Coronary artery (tissue), 2 donors: ENCODE measurements around the gene SERAC1.

ENCODE experiments used
- DNase-seq: peaks from one replicate; pipeline ENCODE4 v3.0.0-alpha.2; 2017; ENCODE audit warnings: low spot score
- H3K27ac ChIP-seq, 2 donors: fragments of 200-600 bp; sonication (generic); one replicate each; pipeline ENCODE4 v1.5.1; 2016 to 2019
- H3K4me3 ChIP-seq: fragments of 200-600 bp; sonication (generic); 2 replicates; pipeline ENCODE4 v1.5.1; 2016; ENCODE audit warnings: mild to moderate bottlenecking, moderate library complexity
- TF ChIP-seq, protein P1 (sequence below): fragments of 200-600 bp; sonication (generic); IDR thresholded peaks from one replicate; pipeline ENCODE4 v1.5.1; 2019; ENCODE audit warnings: antibody characterized with exemption

The SERAC1 gene

DNA sequence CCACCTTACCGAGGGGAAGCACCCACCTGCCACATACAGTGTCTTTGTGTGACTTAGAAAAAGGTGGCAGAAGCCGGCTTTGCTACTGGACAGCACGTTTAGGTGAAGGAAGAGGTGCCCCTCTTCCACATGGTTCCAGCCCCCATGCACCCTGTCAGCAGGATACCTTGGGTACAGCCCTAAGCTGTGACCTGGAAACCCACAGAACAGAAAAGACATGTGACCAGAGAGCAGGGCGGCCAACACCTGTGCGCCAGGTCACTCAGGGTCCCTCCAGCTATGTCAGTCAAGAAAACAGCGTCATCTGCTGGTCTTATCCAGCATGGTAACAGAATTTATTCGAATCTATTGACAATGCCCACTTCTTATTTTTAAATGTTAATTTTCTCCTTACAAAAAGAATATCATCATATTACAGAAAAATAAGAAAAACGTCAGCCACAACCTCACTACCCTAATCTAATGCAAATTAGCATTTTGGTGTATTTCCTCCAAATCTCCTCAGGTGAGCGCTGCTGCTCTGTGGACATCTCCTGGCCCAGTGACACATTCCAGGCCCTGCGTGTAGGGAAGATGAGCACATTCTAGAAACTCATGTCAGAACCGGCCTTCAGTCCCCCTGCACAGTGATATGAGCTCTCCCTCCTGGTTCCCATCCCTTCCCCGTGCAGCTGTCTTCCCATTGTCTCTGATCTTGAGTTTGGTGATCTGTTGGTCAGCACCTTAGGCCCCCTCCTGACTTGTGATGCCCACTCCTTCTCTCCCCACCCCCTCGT is 37.3 kb upstream of the SERAC1 start:
- no peak overlapping the region for H3K27ac ChIP-seq
- DNase-seq: no peak
- TF ChIP-seq, protein P1, sequence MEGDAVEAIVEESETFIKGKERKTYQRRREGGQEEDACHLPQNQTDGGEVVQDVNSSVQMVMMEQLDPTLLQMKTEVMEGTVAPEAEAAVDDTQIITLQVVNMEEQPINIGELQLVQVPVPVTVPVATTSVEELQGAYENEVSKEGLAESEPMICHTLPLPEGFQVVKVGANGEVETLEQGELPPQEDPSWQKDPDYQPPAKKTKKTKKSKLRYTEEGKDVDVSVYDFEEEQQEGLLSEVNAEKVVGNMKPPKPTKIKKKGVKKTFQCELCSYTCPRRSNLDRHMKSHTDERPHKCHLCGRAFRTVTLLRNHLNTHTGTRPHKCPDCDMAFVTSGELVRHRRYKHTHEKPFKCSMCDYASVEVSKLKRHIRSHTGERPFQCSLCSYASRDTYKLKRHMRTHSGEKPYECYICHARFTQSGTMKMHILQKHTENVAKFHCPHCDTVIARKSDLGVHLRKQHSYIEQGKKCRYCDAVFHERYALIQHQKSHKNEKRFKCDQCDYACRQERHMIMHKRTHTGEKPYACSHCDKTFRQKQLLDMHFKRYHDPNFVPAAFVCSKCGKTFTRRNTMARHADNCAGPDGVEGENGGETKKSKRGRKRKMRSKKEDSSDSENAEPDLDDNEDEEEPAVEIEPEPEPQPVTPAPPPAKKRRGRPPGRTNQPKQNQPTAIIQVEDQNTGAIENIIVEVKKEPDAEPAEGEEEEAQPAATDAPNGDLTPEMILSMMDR: no peak
- H3K4me3 ChIP-seq: no peak overlapping the region

DNA sequence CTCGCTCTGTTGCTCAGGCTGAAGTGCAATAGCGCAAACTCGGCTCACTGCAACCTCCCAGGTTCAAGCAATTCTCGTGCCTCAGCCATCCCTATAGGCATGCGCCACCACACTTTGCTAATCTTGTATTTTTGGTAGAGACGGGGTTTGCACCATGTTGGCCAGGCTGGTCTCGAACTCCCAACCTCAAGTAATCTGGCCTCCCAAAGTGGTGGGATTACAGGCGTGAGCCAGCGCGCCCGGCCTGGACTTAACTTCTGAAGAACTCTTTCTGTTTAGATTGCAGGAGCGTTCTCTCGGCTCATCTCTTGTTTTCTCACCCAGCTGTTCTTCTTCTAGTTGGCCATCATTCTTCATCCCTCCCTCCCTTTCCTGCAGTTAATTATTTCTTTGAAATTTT is 30.4 kb upstream of the SERAC1 start:
- Histone ChIP-seq H3K4me3 (no peak overlapping the region), H3K27ac (no peak overlapping the region)
- TF ChIP-seq, protein P1: no peak
- DNase-seq: no peak

DNA sequence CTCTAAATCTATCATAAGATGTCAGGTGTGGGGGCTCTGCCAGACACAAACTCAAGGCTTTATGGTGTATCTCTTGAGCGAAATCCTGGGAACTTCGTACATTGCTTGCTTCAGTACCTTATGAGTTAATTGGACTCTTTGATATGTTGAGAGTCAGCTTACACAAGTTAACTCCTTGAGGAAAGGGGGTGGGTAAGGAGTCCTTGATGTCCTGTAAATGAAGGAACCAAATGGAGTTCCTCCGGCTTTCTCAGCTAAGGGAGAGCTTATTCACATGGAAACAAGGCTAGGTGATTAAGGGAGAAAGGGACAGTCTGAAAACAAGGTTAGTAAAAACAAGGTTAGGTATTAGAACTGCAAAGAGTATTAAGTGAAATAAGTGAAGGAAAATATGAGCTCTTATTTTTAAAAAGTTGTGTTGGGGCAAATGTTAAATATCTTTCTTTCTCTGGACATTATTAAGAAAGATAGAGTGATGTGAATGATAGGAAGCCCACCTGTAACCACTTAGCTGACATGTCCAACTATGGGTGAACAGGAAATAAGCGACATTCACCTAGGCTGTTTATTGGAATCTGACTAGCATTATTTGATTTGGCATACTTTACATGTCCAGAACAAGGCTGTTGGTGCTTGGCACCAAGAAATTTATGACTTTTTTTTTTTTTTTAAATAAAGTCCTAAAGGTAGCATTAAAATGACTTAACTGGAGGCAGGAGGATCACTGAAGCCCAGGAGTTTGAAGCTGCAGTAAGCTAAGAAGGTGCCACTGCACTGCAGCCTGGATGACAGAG is 26.6 kb upstream of the SERAC1 start:
- Histone ChIP-seq H3K4me3 (no peak overlapping the region), H3K27ac (no peak overlapping the region)
- DNase-seq: no peak
- TF ChIP-seq, protein P1: no peak

DNA sequence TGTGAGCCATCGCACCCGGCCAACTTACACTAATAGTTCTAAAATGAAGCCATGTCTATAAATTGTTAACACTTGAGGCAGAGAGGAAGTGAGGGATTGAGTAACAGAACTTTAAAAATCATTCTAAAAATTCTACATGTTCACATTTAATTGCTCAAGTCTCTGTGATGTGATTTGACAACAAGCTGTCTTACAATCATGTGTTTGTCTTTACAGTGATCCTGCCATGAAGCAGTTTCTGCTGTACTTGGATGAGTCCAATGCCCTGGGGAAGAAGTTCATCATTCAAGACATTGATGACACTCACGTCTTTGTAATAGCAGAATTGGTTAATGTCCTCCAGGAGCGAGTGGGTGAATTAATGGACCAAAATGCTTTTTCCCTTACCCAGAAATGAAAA is 23.7 kb upstream of the SERAC1 start:
- TF ChIP-seq, protein P1: no peak
- Histone ChIP-seq H3K27ac (no peak overlapping the region), H3K4me3 (no peak overlapping the region)
- no peak for DNase-seq

DNA sequence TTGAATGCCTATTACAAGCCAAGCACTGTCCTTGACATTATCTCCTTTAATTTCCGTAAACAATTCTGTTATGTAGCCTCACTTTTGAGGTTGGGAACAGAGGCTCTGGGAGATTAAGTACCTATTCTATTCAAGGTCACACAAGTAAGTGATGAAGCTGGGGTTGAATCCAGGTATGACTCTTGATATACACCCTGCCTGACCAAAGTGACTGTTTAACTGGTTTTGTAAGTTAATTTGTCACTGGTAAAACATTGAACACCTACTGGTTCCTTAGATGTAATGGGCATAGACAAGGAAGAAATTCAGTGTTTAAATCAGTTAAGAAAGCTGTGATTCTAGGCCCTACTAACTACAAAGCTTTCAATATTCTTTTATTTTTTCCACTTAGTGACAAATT is 23.0 kb upstream of the SERAC1 start:
- no peak for DNase-seq
- Histone ChIP-seq H3K4me3 (no peak overlapping the region), H3K27ac (no peak overlapping the region)
- TF ChIP-seq, protein P1: no peak

DNA sequence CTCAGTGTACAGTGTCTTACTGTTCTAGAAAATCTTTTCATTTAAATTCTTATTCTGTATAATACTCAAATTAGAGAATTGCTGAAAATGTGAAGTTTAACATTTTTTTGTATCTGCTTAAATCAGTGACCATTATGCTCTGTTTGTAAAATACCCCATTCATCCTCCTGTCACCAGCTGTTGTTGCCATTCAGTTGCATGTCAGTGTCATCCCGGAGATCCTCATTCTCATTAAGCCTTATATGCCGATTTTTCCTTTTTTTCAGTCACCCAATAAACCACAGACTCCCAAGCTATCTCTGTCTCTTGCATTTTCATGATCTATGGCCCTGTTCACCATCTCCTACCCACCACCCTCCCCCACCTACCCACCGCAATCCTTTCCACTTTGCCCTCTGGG is 20.5 kb upstream of the SERAC1 start:
- TF ChIP-seq, protein P1: no peak
- Histone ChIP-seq H3K27ac (no peak overlapping the region), H3K4me3 (no peak overlapping the region)
- no peak for DNase-seq
